Stimulated activated CD4-positive, alpha-beta T cell treated with anti-CD3 and anti-CD28 coated beads, Interleukin-15, amount 100 ng/mL, for 24 hours (primary cell): ENCODE measurements around the gene WDR27.

Experiments used
- DNase-seq: peaks from one replicate; pipeline ENCODE4 v3.0.0-alpha.2; 2020

WDR27 gene

GRCh38 chr6:169701954-169702839, at the start of gene WDR27, which contains the start of gene C6orf120:
TSS of gene WDR27 (minus strand) at chr6:169702029. CDS start at chr6:169689005, 13,024 bp downstream.
TSS of gene C6orf120 (plus strand) at chr6:169702126. CDS start at chr6:169702460, 334 bp downstream.
- DNase-seq = peak; percentile 99

- no peak for DNase-seq
Observed at GRCh38 chr6:169746556-169746955, 44.7 kb upstream of the WDR27 start.

- DNase-seq = no peak
Observed at GRCh38 chr6:169745405-169745804, 43.6 kb upstream of the WDR27 start.

DNA sequence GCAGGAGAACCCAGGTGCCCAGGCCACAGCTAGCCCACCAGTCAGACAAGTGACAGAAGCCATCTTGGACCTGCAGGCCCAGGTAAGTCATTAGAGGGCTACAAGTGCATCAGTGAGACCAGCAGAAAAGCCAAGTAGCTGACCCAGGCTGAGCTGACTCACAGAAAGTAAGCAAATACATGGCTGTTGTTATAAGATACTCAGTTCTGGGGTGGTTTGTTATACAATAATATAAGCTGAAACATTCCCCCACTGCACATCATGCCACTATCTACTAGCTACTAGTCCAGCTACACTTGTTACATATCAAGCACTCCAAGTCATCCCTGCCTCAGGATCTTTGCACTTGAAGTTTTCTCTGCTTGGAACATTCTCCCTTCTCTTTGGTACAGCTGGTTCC, 39.5 kb upstream of the WDR27 start:
- DNase-seq = no peak

DNA sequence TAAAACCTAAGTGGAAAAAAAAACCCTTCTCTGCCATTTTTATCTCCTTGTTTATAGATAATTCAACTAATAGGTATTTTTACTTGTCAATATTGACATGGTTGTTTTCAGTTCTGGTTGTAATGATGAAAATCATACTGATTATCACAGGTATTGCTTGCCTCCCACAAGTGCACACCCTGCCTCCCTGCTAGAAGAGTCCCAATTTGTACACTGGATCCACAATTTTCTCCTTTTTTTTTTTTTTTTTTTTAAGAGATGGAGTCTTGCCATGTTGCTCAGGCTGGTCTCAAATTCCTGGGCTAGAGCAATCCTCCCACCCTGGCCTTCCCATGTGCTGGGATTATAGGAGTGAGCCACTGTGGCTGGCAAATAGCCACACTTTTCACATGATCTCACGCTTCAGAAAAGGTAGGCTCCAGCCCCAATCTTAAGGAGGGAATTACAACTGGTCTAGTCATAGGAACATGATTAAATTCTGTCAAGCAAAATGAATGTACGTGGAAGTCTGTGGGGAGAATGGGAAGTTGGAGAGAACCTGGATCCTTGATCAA, 37.2 kb upstream of the WDR27 start:
- no peak for DNase-seq

- peak; percentile 10 for DNase-seq
Observed at GRCh38 chr6:169738204-169738975, 36.6 kb upstream of the WDR27 start.

DNA sequence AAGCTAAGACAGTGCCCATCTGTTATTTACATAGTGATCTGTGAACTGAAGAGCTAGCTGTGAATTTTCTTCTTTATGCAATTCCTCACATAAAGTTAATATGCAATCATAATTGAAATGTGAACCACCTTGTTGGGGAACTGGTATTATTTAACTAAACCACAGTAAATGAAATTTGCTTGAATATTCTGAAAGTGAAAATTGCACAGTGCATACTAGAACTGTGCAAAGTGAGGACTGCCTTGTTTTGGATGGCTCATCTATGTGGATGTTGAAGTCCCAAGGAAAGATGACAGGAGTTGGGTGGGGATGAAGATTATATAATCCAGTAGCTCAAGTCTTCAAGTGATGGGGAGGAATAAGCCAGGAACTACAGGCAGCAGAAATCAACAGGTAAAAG, 28.1 kb upstream of the WDR27 start:
- no peak for DNase-seq

DNA sequence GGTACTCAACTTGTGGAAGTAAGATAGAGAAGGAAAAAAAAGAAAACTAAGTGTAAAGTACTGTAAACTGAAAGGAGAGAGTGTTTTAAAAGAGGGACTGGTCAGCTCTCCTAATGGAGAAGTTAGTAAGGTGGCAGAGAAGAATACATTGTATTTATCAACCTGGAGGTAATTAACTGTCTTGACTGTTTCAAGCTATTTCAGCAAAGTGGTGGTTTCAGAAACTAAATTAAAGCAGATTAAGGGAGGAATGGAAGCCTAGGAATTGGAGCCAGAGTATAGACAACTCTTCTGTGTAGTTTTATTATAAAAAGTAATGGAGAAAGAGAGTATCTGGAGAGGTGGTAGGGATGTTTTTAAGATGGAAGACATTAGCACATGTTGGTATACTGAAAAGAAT, 25.1 kb upstream of the WDR27 start:
- DNase-seq = no peak

DNA sequence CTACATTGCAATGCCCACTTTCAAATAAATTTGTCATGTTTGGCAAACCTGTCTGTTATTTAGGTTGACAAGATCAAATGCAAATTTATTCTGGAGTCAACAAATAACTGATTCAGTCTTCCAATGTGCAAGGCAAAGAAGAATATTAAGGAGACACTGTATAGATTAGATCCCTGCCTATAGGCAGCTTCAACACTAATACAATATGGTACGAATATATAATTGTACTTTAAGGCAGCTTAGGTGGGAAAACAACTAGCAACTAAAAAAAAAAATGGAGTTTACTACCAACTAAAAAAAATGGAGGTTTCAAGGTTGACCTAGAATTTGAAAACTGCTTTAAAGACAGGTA, 24.2 kb upstream of the WDR27 start:
- no peak for DNase-seq

DNA sequence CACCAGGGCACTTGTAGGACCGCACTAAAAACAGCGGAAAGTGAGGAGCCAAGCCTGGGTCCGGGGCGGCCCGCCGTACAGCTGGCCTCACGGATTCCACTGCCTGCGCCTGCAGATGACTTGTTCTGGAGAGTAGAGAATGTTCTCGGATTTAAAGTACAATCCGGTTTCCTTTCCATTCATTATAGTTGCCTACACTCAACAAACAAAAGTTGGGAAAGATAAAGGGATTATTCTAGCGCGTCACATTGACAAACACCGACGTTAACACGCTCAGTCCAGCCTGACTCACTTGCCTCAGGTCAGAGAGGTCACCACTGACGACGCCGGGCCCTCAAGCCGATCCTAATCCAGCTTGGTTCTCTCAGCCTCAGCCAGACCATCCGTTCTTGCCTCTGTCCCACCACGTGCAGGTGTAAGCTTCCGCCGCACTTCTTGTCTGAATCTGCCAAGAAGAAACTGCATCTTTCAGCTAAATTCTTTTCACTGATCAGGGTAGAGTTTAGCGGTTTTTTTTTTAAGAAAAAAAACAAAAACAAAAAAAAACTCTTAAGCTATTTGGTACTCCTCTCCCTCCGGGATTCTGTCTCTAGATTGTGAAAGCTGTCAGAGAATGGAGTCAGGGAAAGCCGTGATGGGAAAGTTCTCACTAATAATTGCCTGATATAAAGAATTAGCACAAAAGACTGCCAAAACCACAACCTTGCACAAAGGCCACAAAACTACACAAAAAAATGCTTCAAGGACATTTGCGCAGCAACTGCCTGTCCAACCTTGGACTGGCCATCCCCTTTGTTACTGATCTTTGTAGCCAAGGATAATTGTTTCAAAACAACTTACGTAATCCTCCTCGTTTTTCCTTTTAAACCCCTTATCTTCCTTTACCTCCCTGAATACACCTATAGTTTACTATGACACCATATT, 23.6 kb upstream of the WDR27 start:
- peak; percentile 39 for DNase-seq

DNA sequence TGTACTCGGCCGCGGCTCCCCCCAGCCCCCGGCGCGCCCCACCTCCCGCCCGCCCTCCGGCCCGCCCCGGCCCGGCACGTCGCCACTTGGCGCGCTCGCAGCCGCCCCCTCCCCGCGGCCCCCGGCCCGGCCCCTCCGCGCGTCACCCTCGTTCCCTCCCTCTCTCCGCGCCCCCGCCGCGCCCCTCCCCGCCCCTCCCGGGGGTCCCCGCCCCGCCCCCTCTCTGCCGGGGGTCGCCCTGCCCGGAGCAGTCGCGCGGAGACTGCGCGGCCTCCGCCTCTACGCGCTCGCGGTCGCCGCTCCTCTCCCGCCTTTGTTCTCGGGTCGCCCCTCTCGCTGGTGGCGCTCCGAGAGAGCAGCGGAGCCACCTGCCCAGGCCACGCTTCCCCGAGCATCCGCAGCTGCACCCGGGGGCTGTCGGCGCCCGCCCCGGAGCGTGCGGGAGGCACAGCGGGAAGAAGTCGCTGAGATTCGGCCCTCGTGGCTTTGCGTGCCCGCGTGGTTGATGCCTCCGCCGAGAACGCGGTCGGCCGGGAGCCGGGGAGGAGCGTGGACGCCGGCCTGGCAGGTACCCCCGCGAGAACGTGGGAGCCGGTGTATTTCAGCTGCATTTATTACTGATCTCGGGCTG, 22.8 kb upstream of the WDR27 start, which contains the start of gene PHF10:
TSS of gene PHF10 (minus strand) at position 7 of the 631 bp plus-strand sequence. CDS start 569 bp downstream, outside the sequence.
- DNase-seq = peak; percentile 82

- peak; percentile 49 for DNase-seq
Observed at GRCh38 chr6:169723991-169724493, 22.2 kb upstream of the WDR27 start.

GRCh38 chr6:169723200-169723909, 21.5 kb upstream of the WDR27 start:
- DNase-seq = peak; percentile 72

- peak; percentile 49 for DNase-seq
Observed at GRCh38 chr6:169722362-169723199, 20.8 kb upstream of the WDR27 start.

- DNase-seq = no peak
Observed at GRCh38 chr6:169720207-169720855, 18.5 kb upstream of the WDR27 start.

DNA sequence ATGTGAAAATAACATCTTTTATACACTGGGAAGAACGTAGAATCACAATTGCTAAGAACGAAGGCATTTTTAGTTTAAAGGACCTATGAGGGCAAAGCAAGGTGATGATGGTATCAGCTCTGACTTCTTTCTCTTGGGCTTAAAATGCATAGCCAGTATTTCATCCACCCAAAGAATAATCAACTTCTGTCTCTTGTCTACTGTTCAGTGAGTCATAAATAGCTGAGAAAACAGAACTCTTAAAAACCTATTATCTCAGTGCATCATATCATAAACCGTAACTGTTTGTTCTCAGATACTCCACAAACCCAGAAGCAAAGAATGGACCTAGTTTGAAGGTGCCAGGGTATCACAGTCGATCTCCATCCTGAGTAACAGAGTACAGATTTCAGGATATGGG, 17.3 kb upstream of the WDR27 start:
- no peak for DNase-seq

DNA sequence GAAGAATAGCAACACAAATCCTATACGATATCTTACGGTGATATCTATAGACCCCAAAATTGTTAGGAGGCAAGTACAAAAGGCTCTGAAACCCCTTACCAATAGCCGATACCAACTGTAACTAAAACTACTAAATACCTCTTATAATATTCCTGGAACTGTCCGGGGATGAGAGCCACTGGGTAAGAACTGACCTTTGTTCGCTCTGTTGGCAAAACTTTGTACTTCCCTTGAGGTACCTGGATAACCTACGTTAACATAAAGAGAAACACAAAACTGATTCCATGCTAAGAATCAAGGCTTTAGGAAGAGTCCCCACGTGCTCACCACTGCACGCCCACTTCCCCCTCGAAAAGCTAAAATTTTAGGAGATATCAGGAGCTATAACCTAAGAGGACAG, 12.8 kb upstream of the WDR27 start:
- DNase-seq = no peak

- no peak for DNase-seq
Observed at GRCh38 chr6:169714178-169714577, 12.3 kb upstream of the WDR27 start.

GRCh38 chr6:169710009-169710408, 8.2 kb upstream of the WDR27 start:
- no peak for DNase-seq
